ENCODE measurements around the gene EIF4EBP3. TPM values are rescaled to one million over a fixed set of nuclear protein-coding genes. Genes with fewer than 3 reads are reported as not detected.

EIF4EBP3 gene
- total RNA-seq, 1 experiment from 2014 or later, result 7.7 TPM

DNA sequence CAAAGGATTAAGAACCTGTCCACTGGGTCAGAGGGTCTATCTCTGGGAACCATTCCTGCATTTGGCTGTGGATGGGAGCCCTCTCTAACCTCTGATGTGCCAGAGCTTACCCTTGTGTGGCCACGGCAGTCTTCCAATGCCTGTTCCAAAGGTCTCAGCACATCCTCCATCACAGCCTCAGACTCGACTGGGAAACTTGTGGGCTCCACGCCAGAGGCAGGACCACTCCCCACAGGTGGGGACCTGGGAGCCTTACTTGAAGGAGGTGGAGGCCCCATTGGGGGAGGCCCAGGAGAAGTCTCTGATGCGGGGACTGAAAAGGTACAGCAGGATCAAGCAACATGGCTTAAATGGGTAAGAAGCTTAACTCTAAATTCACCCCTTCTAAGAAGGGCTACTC, 4.4 kb downstream of the EIF4EBP3 start:
- peaks cover 6% of the 10 kb centered on the region for H3K79me2 ChIP-seq (ENCODE audit: insufficient read depth, low read length)
- no peak overlapping the region for H2BK12ac ChIP-seq (ENCODE audit: insufficient read length, low read depth, low read length)
- no peak overlapping the region for H3K56ac ChIP-seq (ENCODE audit: insufficient read length, low read depth, low read length)
- no peak overlapping the region for H3K18ac ChIP-seq (ENCODE audit: insufficient read length, low read depth, low read length)
- no peaks in the 10 kb centered on the region for H3K27me3 Mint-ChIP-seq (ENCODE audit: low read depth)
- no peak overlapping the region for H2AFZ ChIP-seq (ENCODE audit: low read length)
- H3K79me1 ChIP-seq (ENCODE audit: insufficient read depth, low read depth, low read length, poor library complexity, severe bottlenecking), result peaks cover 3% of the 10 kb centered on the region
- no peaks in the 10 kb centered on the region for H3K9me3 ChIP-seq (ENCODE audit: control insufficient read depth, low read depth, low read length)
- no peaks in the 10 kb centered on the region for H3K9me3 Mint-ChIP-seq
- H3K4me3 Mint-ChIP-seq, result no peak overlapping the region
- H3K4me1 ChIP-seq (ENCODE audit: insufficient read depth, low read length), result 0 out of 2 replicates have a peak, but pooled peaks cover 7% of the 10 kb centered on the region
- no peak overlapping the region for H2BK120ac ChIP-seq (ENCODE audit: low read depth, low read length, poor library complexity, severe bottlenecking)
- H2AK5ac ChIP-seq (ENCODE audit: insufficient read length, low read length), result no peak overlapping the region
- no peaks in the 10 kb centered on the region for H3K27me3 ChIP-seq (ENCODE audit: insufficient read depth, low read length)
- no peak overlapping the region for H2BK20ac ChIP-seq (ENCODE audit: low read depth, low read length, poor library complexity, severe bottlenecking)
- TF ChIP-seq CTCF (conservative IDR thresholded peaks at IDR 0.05), result no peak
- no peak overlapping the region for H2BK15ac ChIP-seq (ENCODE audit: low read depth, low read length)
- no peak overlapping the region for H3K27ac Mint-ChIP-seq
- no CpG with 5 or more reads among the region's 4 CpGs for WGBS (ENCODE audit: extremely low coverage, insufficient read length, low lambda C conversion rate)
- H3K23me2 ChIP-seq (ENCODE audit: insufficient read length, low read depth, low read length, poor library complexity, severe bottlenecking), result peaks cover 7% of the 10 kb centered on the region
- no peak overlapping the region for H4K8ac ChIP-seq (replicated peaks; ENCODE audit: insufficient read length, low read depth, low read length)
- H3K4me2 ChIP-seq (ENCODE audit: insufficient read depth, insufficient read length, low read length), result no peak overlapping the region
- peaks cover 16 to 63% (median 47%) of the 10 kb centered on the region in 3 experiments; a peak in 6 of 7 replicates for H3K36me3 Mint-ChIP-seq (ENCODE audit: insufficient read depth in 1 of 3, low read depth in 3 of 3)
- H2BK5ac ChIP-seq (ENCODE audit: insufficient read length, low read length), result no peak overlapping the region
- H3K14ac ChIP-seq (ENCODE audit: insufficient read depth, low read length), result no peak overlapping the region
- no peak overlapping the region for H4K5ac ChIP-seq (ENCODE audit: insufficient read length, low read depth, low read length)
- no peak overlapping the region for H4K91ac ChIP-seq (ENCODE audit: insufficient read length, low read depth, low read length)
- H3K27ac ChIP-seq (ENCODE audit: insufficient read length, low read depth, low read length), result no peak overlapping the region
- no peak overlapping the region for H3T11ph ChIP-seq (ENCODE audit: low read length)
- DNase-seq, result no peak
- no peak overlapping the region for H3K23ac ChIP-seq (ENCODE audit: insufficient read length, low read depth, low read length)
- H3K4me1 Mint-ChIP-seq, result peaks cover 34% of the 10 kb centered on the region in 2 experiments
- no peak overlapping the region for H3K4ac ChIP-seq (ENCODE audit: low read depth, low read length)
- H3K9ac ChIP-seq (ENCODE audit: extremely low read depth, insufficient read length, low read length), result no peak overlapping the region
- no peaks in the 10 kb centered on the region for H4K20me1 ChIP-seq (ENCODE audit: control insufficient read depth, insufficient read depth, insufficient read length)
